ENCODE measurements around the gene CST1.

CST1 gene

DNA sequence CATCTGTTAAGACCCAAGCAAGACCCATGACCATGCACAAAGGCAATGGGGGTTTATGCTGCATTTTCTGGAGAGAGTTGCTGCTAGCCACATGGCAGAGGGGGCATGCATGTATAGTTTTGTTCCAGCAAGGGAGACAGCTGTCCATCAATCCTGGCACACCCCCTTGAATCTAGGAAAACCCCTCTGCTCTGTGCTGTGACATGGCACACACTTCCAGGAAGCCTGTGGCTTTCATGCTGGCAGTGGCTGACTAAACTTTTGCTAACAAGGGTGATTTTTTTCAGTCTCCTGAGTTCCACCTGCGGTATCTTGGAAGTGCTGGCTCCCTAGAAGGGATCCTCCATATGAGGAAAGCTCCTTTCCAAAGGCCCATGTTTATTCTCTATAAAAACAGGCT, 52.8 kb downstream of the CST1 start:
- DNase-seq = no peak

Measured in EL (cell line).